Measurements from ENCODE around the gene TSPAN18.
A peak's percentile ranks its signal among the peaks of the same experiment; 100 is the strongest.

Gene TSPAN18

DNA sequence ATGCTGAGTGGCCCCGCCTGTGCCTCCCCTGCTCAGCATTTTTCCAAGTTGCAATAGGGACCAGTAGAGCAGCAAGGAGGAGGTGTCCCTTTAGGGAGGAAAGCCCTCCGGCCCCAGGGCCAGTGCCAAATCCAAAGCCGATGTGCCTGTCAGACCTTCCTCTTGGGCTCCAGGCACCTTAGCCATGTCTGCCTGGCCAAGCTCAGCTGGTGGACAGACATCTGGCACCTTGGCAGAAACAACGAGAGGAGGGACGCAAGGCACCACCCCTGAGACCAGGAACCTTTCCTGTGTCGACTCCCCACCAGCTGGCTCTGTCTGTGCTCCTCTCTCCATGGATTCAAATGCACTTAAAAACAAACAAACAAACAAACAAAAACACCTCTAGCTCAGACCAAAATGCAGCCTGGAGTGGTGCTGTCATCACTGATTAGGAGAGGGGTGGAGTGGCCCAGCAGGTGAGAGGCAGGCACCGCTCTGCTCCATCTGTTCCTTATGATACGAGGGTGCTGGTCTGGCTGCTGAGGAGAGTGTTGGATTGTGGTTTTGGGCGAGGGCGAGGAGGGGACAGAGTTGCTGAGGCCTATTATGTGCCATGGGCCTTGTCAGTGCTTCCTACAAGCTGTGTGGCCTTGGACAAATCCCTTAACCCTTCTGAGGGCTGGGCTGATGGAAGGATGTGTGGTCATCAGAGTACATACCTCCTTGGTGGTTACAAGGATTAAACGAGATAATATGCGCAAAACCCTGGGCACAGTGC lies 177.7 kb downstream of the TSPAN18 start:
- no peak for DNase-seq

DNA sequence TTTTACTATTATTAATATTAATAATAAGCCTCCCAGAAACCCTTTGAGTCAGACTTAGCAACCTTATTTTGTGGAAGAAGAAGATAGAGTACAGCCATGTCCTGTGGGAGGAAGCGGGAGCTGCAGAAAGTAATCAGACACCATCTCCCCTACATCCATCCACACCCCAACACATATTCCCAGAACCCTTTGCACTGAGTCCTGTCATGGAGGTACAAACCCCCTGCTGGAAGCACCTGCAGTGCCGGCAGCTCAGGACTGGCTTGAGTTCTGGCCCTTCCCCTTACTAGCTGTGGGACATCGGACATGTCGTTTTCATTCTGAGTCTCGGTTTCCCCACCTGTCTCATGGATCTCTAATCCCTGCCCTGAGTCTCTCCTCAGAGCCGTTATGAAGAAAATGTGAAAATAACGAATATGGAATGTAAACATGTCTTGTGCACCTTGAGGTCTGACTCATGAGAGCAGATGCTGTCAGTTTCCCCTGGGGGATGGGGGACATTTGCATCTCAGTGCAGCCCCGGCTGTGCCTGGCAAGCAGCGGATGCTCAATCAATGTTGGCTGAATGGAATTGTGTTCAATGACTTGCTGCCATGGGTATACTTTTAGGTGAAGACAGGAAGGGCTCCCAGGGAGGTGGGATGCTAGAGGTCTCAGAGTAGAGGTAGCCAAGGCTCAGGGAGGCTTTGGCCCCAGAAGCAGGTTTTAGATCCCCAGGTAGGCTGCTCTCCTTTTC lies 178.5 kb downstream of the TSPAN18 start:
- no peak for DNase-seq

DNA sequence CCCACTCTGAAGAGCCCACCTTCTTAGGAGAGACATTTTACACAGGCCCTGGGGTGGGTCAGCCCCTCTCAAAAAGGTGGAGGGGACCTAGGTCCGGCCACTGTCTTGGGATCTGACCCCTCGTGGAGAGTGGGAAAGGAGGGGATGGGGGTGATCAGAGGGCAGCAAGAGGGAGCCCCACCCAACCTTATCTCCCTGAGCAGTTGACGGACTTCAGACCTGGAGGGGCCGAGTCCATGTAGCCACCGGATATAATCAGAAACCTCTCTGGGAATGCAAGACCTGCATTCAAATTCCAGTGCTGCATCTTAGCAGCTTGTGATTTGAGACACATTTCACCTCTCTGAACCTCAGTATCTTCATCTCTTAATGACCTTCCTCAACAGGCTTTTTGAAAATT lies 179.9 kb downstream of the TSPAN18 start:
- no peak for DNase-seq

DNA sequence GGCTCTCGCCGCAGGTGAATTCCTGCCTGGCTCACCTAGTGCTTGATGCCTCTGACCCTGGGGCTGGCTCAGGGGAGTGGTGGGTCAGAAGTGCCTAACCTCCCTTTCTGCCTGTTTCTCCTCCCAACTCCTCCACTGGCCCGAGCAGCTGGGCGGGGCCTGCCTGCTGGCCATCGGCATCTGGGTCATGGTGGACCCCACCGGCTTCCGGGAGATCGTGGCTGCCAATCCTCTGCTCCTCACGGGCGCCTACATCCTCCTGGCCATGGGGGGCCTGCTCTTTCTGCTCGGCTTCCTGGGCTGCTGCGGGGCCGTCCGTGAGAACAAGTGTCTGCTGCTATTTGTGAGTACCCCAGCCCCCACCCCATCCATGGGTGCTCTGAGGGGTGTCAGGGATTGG lies 182.8 kb downstream of the TSPAN18 start:
- no peak for DNase-seq

DNA sequence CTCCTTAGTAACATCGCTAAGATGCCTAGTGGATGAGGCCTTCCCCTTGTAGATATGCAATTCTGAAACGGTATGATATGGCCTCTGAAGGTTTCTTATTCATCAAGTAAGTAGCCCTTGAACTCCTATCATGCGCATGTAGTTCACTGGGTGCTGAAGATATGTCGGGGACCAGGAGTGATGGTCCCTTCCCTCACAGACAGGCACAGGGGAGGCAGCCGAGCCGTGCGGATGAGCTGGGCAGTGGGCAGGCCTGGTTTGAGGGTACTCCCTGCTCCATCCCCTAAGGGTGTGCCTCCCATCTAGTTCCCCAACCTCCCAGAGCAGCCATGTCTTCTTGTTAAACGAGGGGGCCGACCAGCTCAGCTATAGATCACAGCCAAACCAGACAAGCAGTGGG lies 183.8 kb downstream of the TSPAN18 start:
- DNase-seq = no peak

DNA sequence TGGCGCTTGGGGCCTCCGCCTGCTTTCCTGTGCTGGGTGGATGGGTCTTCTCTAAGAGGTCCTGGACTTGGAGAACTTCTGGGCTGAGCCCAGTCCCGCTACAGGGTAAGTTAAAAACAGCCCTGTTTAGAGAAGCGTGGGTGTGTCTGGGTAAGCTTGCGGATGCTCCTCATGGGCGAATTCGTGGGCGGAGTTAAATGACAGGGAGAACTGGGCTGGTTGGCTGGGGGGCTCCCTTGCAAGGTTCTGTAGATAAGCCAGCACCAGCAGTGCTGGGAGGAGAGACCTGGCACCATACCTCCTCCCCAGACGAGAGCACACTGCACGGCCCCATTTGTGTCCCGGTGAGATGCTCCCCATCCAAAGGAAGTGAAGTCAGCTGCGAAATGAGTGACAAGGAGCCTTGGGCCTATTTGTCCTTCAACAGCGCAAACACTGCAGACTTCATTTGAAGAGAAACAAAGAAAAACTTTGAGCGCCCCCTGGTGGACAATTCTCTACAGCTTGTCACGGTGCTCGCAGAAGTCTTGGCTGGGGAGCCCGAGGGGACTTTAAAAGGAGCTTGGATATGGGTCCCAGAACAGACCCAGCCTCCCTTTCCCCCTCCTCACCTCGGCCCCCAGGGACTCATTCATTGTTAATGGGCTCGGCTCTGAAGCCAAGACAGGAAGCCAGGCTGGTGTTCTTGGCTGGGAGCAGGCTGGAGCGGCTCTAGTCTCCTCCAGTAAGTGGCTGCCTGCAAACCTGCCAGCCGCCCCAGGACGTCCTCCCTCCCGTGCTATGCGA lies 184.5 kb downstream of the TSPAN18 start:
- DNase-seq = peak; percentile 90

DNA sequence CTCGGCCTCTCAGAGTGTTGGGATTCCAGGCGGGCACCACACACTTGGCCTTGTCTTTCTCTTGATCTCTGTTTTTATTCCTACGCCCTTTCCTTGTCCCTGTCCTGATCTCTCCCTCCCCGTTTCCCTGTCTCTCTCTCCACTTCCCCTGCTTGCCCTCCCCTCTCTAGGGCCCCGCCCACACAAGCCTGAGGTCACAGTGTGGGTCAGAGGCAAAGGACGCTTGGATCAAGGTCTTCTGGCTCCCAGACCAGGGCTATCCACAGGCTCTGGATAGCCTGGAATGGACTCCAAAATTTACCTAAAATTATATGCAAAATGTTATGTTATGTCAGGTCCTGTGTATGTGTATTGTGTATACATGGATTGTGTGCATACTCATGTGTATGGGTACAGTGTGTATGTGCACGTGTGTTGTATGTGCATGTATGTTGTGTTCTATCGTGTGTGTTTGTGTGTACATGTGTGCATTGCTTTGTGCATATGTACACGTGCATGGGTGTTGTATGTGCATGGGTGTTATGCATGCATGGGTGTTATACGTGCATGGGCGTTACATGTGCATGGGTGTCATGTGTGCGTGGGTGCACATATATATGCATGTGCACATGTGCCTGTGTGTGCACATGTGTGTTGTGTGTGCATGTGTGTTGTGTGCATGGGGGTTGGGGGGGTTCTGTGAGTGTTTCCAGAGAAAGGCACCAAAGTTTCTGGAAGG lies 185.7 kb downstream of the TSPAN18 start:
- DNase-seq = no peak

DNA sequence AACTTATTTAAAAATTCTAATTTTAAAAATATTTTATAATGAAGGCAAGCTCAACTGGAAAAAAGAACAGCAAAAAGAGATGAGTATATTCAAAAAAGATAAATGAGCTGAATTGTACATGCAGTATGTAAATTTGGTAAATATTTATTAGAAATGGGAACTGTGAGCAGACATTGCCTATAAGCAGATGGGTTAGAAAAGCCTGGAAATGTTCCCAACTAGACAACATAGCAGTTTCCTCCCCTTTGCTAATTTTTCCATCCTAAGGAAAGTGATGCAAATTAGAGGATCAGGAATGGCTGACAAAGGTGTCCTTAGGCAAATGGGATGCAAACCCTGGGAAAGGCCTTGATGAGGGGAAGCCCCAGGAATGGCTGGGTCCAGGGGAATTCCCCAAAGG lies 186.7 kb downstream of the TSPAN18 start:
- DNase-seq = no peak

DNA sequence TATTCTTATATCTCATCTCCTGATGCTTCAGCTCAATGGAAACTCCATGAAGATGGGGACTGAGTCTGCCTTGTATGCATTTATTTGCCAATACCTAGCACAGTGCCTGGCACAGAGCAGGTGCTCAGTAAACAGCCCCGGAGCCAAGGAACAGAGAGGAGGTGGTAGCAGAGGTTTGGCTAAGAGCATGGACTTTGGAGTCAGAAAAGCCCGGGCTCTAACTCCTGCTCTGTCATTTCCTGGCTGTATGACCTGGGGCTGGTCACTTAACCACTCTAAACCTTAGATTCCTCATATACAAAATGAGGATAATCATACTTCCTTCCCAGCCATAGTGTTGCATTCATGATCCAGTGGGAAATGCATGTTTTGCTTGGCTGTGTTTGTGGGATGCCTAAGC lies 187.3 kb downstream of the TSPAN18 start:
- DNase-seq = no peak

DNA sequence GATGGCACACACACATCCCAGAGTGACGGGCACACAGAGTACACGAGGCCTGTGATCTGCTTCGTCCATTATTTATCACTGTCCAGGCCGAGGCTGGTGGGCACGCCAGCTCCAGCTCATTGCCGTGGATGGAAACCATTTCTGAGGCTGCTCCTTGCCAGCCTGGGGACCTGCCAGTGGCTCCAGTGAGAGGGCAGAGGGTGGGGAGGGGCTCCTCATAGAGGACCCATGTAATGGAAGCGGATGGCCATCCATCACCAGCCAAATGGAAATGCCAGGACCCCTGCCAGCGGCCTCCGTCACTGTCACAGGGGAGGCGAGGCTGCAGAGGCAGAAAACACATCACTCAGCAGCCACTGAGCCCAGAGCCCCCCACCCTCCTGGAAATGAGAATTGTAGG lies 188.2 kb downstream of the TSPAN18 start:
- DNase-seq = no peak

DNA sequence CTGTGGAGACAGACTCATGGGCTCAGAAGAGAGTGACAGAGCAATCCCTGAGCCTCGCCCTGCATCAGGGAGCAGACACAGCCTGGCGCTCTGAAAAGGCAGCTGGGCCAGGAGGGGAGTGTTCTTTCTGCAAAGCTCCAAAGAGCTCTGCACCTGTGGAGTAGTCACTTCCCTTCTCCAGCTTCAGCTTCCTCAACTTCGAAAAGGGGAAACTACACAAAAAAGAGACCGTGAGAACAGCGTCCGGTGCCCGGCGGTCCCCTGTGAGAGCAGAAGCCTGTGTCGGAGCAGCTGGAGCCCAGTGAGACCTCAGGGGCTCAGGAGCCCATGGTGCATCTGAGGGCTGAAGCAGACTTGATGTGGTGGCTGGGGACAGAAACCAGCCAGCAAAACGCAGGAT lies 188.9 kb downstream of the TSPAN18 start:
- no peak for DNase-seq

DNA sequence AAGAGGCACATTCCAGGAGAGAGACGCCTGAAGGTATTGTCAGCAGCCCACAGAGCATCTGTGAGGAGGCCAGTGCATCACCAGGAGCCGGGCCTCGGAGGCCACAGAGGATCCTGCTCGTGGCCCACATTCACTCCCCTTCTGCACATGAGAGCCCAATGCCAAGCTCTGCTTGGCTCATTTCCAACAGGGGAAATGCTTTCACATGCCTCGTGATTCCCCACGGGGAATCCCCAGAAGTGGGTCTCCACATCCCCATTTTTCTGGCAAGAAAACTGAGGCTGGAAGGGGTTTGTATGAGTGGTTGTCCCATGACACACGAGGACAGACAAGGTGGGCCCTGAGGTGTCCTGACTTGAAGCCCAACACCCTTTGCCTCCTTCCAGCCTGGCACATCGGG lies 189.6 kb downstream of the TSPAN18 start:
- no peak for DNase-seq

DNA sequence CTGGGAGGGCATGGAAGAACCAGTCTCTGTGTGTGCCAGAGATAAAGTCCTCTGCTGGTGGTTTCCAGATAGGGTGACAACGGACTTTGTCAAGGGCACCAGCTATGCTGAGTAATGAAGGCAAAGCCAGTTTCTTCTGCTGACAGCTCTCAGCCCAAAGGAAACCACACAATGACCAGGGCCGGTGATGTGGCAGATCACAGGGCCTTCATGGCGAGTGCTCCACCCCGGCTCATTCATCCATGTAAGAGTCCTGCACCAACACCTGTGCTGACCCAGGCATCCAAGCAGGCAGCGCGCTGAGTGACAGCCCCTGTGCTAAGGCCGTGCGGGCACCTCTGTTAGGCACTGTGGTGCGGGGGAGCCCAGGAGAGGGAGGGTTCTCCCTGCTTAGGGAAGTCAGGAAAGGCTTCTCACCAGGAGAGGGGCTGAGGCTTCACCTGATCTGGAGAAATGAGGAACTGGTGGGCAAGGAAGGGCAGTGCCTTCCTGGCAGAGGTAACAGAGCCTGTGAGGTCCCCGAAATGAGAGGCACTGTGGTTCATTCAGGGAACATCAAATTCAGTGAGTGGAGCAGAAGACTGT lies 190.1 kb downstream of the TSPAN18 start:
- DNase-seq = no peak

DNA sequence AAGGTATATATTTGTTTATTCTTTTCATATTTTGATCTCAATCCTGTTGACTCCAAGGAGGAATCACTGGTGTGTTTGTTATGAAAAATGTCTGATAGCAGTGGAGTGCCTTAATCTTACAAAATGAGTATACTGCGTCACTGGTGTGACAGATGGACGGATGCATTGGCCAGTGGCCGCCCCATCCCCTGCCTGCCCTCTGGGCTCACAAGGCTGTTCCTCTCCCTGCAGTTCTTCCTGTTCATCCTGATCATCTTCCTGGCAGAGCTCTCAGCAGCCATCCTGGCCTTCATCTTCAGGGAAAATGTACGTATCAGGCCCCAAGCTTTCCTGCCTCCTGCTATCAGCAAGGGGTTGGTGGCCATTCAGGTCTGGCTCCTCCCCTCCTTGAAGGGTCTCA lies 191.0 kb downstream of the TSPAN18 start:
- DNase-seq = no peak

DNA sequence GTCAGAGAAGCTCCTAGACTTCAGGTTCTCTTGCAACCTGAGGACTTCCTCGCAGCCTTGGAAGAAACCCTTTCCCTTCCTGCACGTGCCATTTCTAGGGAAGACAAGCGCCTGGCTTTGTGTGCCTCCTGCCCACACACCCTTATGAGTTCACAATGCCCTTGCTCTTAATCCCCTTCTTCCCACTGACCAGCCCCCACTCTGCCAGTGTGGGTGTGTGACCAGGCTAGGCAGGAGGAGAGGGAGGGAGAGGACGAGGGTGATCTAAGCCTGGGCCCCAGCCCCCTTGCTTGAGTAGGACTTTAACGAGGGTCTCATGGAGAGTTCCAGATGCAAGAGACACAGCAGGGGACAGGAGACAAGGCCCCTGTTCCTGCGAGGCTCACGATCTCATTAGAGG lies 193.7 kb downstream of the TSPAN18 start:
- no peak for DNase-seq

DNA sequence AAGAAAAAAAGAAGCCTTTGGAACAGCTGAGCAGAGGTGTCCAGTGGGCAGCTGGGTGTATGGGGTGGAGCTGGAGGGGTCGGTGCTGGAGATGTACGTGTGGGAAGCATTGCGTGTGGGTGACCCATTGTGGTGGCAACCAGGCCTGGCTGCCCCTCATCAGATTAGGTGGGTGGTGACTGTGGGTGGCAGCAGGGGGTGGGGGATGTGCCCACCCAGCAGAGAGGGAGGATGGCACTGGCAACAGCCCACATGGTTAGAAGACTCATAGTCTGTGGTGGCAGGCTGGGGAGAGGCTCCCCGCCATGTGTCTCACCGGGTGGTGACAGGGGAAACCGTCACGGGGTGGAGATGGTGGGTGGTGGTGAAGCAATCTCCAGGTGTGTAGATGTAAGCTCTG lies 196.4 kb downstream of the TSPAN18 start:
- no peak for DNase-seq

DNA sequence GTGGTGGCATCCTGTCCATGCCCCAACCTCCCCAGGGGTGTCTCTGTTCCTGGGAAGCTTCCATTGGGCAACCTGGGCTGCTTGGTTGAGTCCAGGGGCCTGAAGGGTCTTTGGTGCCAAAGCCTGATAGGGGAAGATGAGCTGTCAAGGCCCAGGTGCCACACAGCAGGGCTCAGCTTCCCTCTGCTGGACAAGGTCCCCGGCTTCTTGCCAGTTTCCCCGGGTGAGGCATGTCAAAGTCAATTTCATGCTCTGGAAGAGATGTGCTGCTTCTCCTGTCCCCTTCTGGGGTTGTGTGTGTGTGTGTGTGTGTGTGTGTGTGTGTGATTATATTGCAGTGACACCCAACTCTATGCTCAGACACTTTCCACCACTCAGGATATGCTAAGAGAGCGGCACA lies 197.0 kb downstream of the TSPAN18 start:
- DNase-seq = no peak

DNA sequence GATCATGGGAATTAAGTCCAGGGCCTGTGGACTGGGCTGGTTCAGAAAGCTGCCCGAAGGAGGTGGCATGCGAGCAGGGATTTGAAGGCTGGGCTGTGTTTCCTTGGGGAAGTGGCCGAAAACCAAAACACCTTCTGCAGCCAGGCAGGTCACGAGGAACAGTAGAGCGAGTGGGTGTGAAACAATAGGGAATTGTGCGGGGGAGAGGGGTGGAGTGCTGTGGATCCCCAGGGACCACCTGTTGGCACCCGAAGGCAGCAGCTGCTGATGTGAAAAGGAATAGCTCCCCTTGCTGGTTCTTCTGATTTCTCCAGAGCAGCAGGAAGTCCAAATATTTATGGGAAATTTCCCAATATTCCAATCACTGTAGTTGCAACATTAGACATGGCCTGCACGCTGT lies 199.3 kb downstream of the TSPAN18 start:
- DNase-seq = no peak

DNA sequence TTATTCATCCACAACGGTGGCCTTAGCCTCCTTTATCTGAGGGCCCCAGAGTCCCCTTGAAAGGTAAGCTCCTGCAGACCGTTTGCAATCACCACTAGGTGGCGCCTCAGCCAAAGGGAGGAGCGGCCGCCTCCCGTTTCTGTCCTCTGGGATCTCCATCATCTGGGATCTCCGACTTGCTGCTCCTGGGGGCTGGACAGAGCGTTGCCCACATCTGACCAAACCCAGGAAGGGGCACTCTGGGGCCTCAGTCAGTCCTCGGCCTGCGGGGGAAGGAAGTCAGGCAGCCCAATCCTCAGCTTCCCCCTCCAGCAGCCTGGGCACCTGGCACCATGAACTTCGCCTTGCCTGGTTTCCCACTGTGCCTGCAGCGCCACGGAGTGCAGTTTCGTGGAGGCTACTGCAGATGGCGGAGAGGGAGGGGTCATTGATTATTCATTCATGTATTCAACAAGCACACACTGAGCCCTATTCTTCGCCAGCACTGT lies 200.5 kb downstream of the TSPAN18 start:
- peak; percentile 72 for DNase-seq

DNA sequence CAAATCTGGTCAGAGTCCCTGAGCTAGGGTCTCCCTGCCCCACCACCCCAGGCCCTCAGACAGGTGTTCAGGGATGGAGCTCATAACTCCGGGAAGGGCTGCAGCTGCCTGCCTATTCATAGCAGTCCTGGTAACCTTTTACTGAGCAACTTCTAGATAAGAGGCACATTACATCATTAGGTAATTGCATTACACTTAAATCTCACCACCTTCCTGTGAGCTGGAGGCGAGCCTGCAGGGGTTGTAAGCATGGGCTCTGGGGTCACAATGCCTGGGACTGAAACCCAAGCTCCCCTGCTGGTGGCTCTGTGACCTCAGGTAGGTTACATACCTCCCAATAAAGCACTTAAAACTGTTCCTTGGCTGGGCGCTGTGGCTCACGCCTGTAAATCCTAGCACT lies 201.4 kb downstream of the TSPAN18 start:
- no peak for DNase-seq

DNA sequence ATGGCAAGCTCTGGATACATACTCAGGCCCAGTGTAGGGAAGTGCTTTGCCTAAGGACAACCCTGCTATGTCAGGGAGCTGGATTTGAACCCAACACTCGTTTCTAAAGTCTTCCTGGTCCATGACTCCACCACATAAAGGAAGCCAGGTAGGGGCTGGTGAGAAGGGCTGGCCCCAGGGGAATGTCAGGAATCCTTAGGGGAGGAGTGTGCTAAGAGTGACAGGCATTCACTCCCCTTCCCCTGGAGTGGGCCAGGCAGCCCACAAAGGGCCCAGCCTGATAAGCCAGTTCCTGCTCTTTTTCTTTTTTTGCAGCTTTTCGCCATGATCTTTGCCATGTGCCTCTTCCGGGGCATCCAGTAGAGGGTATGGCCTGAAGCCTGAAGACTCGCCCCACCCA lies 202.1 kb downstream of the TSPAN18 start:
- no peak for DNase-seq

DNA sequence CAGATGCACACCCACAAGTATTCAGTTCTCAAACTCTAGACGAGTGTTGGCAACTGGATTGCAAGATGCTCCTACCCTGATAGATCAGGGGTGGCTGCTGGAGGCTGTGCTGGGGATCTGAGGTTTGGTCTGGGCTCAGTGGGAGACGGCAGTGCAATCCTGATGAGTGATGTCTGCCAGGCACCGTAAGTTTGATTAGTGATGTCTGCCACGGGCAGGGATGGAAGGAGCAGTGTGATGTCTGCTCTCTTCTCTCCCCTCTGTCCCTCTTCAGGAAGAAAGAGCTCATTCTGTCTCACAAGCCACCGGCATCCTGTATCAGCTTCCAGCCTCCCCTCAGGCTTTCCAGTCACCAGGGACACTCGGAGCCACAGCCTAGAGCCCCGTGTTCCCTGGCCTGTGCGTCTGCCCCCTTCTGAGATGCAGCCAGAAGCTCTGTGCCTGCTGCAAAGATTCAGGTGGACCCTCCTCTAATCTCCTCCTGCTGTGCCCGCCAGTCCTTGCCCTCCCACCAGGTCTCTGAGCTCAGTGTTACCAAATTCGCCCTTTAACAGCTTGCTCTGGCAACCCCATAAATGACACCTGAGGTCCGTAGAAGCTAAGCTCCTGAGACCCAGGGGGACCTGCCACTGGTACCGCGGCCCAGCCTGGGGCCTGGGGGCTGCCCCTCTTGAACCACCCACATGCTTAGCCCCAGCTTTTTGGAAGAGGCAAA lies 204.0 kb downstream of the TSPAN18 start:
- DNase-seq = no peak
